GM12878 (cell line): ENCODE results near the gene SHF. TPM values are rescaled to one million over a fixed set of nuclear protein-coding genes. Genes with fewer than 3 reads are reported as not detected.

Experiments used
- ATF3 ChIP-seq: IDR thresholded peaks from 2 replicates; pipeline ENCODE4 v1.6.1; 2011; ENCODE audit warnings: low read depth, mild to moderate bottlenecking, low read length, moderate library complexity, borderline replicate concordance; ENCODE audit errors: extremely low read depth
- BCLAF1 ChIP-seq: fragments of 450-650 bp; IDR thresholded peaks from 2 replicates; pipeline ENCODE4 v1.6.1; 2017; ENCODE audit warnings: antibody characterized with exemption, mild to moderate bottlenecking, moderate library complexity
- BRCA1 ChIP-seq: IDR thresholded peaks from 2 replicates; pipeline ENCODE4 v1.6.1; 2011; ENCODE audit warnings: low read depth, low read length, improper control_type of control experiment
- PKNOX1 ChIP-seq: fragments of 450-650 bp; IDR thresholded peaks from 2 replicates; pipeline ENCODE4 v1.6.1; 2016; ENCODE audit warnings: mild to moderate bottlenecking
- polyA plus RNA-seq, 11 experiments: library from polyadenylated mRNA; depleted of rRNA in 4 of 11; unstranded in 6 of 11; stranded (reverse) in 5 of 11; fragments of >200 nt; fragmentation: Nextera tagmentation in 4 of 11; fragmentation: Illumina TruSeq in 1 of 11; extraction: Ambion mirVana in 4 of 11; extraction: Trizol in 1 of 11; gene quantifications; 1 replicate in 1 of 11; 2 replicates in 10 of 11; pipeline versions ENCODE4 v1.2.1 to v1.2.3, GENCODE V29; 2011 to 2016; ENCODE audit warnings: inconsistent platforms in 2 of 11, missing spikeins in 2 of 11, low read depth in 1 of 11
- total RNA-seq, 4 experiments: library from RNA; depleted of rRNA in 3 of 4; stranded (reverse); fragments of >200 nt in 3 of 4; fragmentation: Illumina TruSeq in 1 of 4; extraction: Trizol in 1 of 4; gene quantifications; 2 replicates each; pipeline versions ENCODE4 v1.2.1 to v1.2.3, GENCODE V29; 2013 to 2021

The SHF gene
- total and polyA plus RNA-seq, 10 of the 15 experiments (the other 5 are each of a cell fraction or from before 2014, with no cell fraction given) = 0.04 to 5.7 (median 1.0) TPM; not detected in 1

- TF ChIP-seq ATF3 (no peak), BCLAF1 (no peak), BRCA1 (no peak), PKNOX1 (peak; percentile 75)
Observed at GRCh38 chr15:45200001-45200798, 12.4 kb upstream of the SHF start (continued).
